ENCODE data around the gene PPP1R9B. TPM values are rescaled to one million over a fixed set of nuclear protein-coding genes. Genes with fewer than 3 reads are reported as not detected.

Gene PPP1R9B
- total and polyA plus RNA-seq, 2 experiments from 2014 or later = 6.2 to 59.4 TPM

DNA sequence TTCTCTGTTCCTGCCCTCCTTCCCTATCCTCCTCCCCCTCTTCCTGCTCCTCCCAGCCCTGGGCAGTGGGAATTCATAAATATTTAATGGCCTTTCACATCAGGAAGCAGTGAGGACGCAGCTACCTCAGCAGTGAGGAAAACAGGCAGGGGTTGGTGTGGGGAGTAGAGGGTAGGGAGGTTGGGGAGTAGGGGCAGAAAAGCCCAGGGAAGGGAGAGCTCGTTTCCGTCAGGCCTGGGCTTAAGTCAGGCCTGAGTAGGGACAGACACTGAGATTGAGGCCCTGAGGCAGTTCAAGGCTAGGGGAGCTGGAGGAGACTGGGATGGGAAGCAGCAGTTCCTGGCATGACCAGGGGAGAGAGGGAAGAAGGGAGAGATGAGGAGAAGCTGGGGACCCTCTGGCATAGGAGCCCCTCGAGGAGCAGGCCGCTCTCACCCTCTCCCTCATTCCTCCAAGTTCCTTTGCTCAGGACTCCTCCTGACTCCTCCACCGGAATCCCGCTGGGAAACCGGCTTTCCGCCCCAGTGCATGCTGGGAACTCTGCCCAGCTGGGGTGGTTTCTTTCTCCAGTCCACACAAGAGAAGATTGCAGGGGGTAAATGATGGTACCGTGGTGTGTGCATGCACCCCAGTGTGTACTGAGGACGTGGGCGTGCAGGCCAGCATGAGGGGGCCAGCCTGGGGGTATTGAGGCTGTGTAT lies 26.7 kb downstream of the PPP1R9B start:
- no peaks in the 10 kb centered on the region for H3K9me3 ChIP-seq (ENCODE audit: low read depth)
- no peak for DNase-seq (ENCODE audit: low read depth in 1 of 2, low spot score in 1 of 2)
- H3K36me3 ChIP-seq = no peaks in the 10 kb centered on the region
- TF ChIP-seq, protein P1, sequence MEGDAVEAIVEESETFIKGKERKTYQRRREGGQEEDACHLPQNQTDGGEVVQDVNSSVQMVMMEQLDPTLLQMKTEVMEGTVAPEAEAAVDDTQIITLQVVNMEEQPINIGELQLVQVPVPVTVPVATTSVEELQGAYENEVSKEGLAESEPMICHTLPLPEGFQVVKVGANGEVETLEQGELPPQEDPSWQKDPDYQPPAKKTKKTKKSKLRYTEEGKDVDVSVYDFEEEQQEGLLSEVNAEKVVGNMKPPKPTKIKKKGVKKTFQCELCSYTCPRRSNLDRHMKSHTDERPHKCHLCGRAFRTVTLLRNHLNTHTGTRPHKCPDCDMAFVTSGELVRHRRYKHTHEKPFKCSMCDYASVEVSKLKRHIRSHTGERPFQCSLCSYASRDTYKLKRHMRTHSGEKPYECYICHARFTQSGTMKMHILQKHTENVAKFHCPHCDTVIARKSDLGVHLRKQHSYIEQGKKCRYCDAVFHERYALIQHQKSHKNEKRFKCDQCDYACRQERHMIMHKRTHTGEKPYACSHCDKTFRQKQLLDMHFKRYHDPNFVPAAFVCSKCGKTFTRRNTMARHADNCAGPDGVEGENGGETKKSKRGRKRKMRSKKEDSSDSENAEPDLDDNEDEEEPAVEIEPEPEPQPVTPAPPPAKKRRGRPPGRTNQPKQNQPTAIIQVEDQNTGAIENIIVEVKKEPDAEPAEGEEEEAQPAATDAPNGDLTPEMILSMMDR (IDR thresholded peaks at IDR 0.05; ENCODE audit: low read depth, low read length) = no peak
- peak overlapping the region; percentile 26 for H3K27ac ChIP-seq
- H3K4me3 ChIP-seq = no peak overlapping the region
- H3K4me1 ChIP-seq (ENCODE audit: low read depth) = no peaks in the 10 kb centered on the region
- H3K27me3 ChIP-seq = peaks cover 4% of the 10 kb centered on the region

- Histone ChIP-seq H3K36me3 (no peaks in the 10 kb centered on the region), H3K27me3 (no peaks in the 10 kb centered on the region), H3K4me3 (no peak overlapping the region), H3K9me3 (ENCODE audit: low read depth) (no peaks in the 10 kb centered on the region), H3K27ac (no peak overlapping the region), H3K4me1 (ENCODE audit: low read depth) (no peaks in the 10 kb centered on the region)
- no peak for DNase-seq (ENCODE audit: low read depth in 1 of 2, low spot score in 1 of 2)
- TF ChIP-seq, protein P1 (IDR thresholded peaks at IDR 0.05; ENCODE audit: low read depth, low read length) = no peak
Measured at GRCh38 chr17:50122945-50123344, 27.5 kb downstream of the PPP1R9B start.

GRCh38 chr17:50120475-50121253 lies 29.8 kb downstream of the PPP1R9B start:
- DNase-seq (ENCODE audit: low read depth in 1 of 2, low spot score in 1 of 2) = no peak
- TF ChIP-seq, protein P1 (IDR thresholded peaks at IDR 0.05; ENCODE audit: low read depth, low read length) = no peak
- Histone ChIP-seq H3K9me3 (ENCODE audit: low read depth) (no peaks in the 10 kb centered on the region), H3K27ac (no peak overlapping the region), H3K27me3 (no peaks in the 10 kb centered on the region), H3K4me1 (ENCODE audit: low read depth) (no peaks in the 10 kb centered on the region), H3K36me3 (no peaks in the 10 kb centered on the region), H3K4me3 (no peak overlapping the region)

- no peak for DNase-seq (ENCODE audit: low read depth in 1 of 2, low spot score in 1 of 2)
- TF ChIP-seq, protein P1 (IDR thresholded peaks at IDR 0.05; ENCODE audit: low read depth, low read length) = no peak
- Histone ChIP-seq H3K27me3 (no peaks in the 10 kb centered on the region), H3K27ac (no peak overlapping the region), H3K4me3 (no peak overlapping the region), H3K4me1 (ENCODE audit: low read depth) (no peaks in the 10 kb centered on the region), H3K9me3 (ENCODE audit: low read depth) (no peaks in the 10 kb centered on the region), H3K36me3 (no peaks in the 10 kb centered on the region)
Measured at GRCh38 chr17:50118828-50119218, 31.7 kb downstream of the PPP1R9B start.

GRCh38 chr17:50118076-50118827 lies 32.2 kb downstream of the PPP1R9B start:
- Histone ChIP-seq H3K4me3 (no peak overlapping the region), H3K27ac (no peak overlapping the region), H3K36me3 (no peaks in the 10 kb centered on the region), H3K4me1 (ENCODE audit: low read depth) (peaks cover 2% of the 10 kb centered on the region), H3K9me3 (ENCODE audit: low read depth) (no peaks in the 10 kb centered on the region), H3K27me3 (no peaks in the 10 kb centered on the region)
- TF ChIP-seq, protein P1 (IDR thresholded peaks at IDR 0.05; ENCODE audit: low read depth, low read length) = no peak
- no peak for DNase-seq (ENCODE audit: low read depth in 1 of 2, low spot score in 1 of 2)
